Small intestine (tissue), 7 donors: Measurements from ENCODE around the gene CBFA2T3. TPM values are rescaled to one million over a fixed set of nuclear protein-coding genes. Genes with fewer than 3 reads are reported as not detected.

ENCODE experiments used
- DNase-seq, 2 donors: peaks; one replicate each; pipeline versions ENCODE4 v3.0.0 to v3.0.0-alpha.2; 2013
- FAIRE-seq: peaks from 2 replicates; lab custom pipeline; 2012; peaks lifted over from hg19 to GRCh38; lab: Jason Lieb, UNC
- H3K27ac ChIP-seq, 3 donors: one replicate each; pipeline ENCODE4 v1.5.1; 2013; ENCODE audit warnings: low read length in 2 of 3, mild to moderate bottlenecking in 2 of 3, control low read depth in 1 of 3, inconsistent platforms in 1 of 3, low read depth in 1 of 3, moderate library complexity in 1 of 3
- H3K27me3 ChIP-seq, 3 donors: one replicate each; pipeline ENCODE4 v1.6.1; 2013; ENCODE audit warnings: low read length in 3 of 3, inconsistent platforms in 1 of 3; ENCODE audit not compliant: control insufficient read depth in 3 of 3, insufficient read depth in 3 of 3
- H3K36me3 ChIP-seq, 3 donors: one replicate each; pipeline ENCODE4 v1.6.1; 2013; ENCODE audit warnings: low read length in 3 of 3, inconsistent platforms in 1 of 3, low read depth in 1 of 3, mild to moderate bottlenecking in 1 of 3, moderate library complexity in 1 of 3; ENCODE audit not compliant: control insufficient read depth in 3 of 3, insufficient read depth in 2 of 3
- H3K4me1 ChIP-seq, 3 donors: one replicate each; pipeline ENCODE4 v1.6.1; 2013; ENCODE audit warnings: low read length in 2 of 3, inconsistent platforms in 1 of 3, low read depth in 1 of 3, mild to moderate bottlenecking in 1 of 3, moderate library complexity in 1 of 3; ENCODE audit not compliant: control insufficient read depth in 3 of 3, insufficient read depth in 2 of 3
- H3K4me3 ChIP-seq, 3 donors: one replicate each; pipeline ENCODE4 v1.5.1; 2013; ENCODE audit warnings: low read length in 3 of 3, control low read depth in 1 of 3, inconsistent platforms in 1 of 3, low read depth in 1 of 3, mild to moderate bottlenecking in 1 of 3, moderate library complexity in 1 of 3
- H3K9me3 ChIP-seq, 2 donors: one replicate each; pipeline ENCODE4 v1.6.1; 2013; ENCODE audit warnings: low read depth in 1 of 2, low read length in 1 of 2; ENCODE audit not compliant: control insufficient read depth in 2 of 2, insufficient read depth in 1 of 2
- WGBS, 3 donors: extraction: QIAGEN DNeasy Blood & Tissue Kit; methylation state at CpG; one replicate each; pipeline ENCODE4 v1.1.7; 2013; 5-methylcytosine and 5-hydroxymethylcytosine counted together
- polyA plus RNA-seq, 4 donors: library from polyadenylated mRNA; stranded (reverse) in 3 of 4; unstranded in 1 of 4; fragments of 200-250 nt in 3 of 4; fragments of 120-200 nt in 1 of 4; gene quantifications; one replicate each; pipeline versions ENCODE4 v1.2.1 to v1.2.3, GENCODE V29; 2013
- donor health status: healthy with polysubstance abuse.
- donor health status: control.
- donor health status: control.
- donor health status: Bipolar disorder and iron deficiency.
- donor health status: healthy.

The CBFA2T3 gene
- polyA plus RNA-seq, 4 donors, result 1.4 to 8.4 (median 4.1) TPM

GRCh38 chr16:88905563-88905962 lies 71.4 kb downstream of the CBFA2T3 start:
- H3K4me1 ChIP-seq, result no peaks in the 10 kb centered on the region
- 31 to 50% (median 35%) methylated on average over 7 to 13 of the region's 13 CpGs for WGBS, 3 donors
- H3K27me3 ChIP-seq, result no peaks in the 10 kb centered on the region
- H3K4me3 ChIP-seq, result no peak overlapping the region
- DNase-seq (no peak), FAIRE-seq (no peak)
- no peak overlapping the region for H3K27ac ChIP-seq
- H3K36me3 ChIP-seq, result peaks cover 0 to 3% (median 0%) of the 10 kb centered on the region in 3 donors
- H3K9me3 ChIP-seq, result no peaks in the 10 kb centered on the region

- H3K27ac ChIP-seq, result no peak overlapping the region
- H3K36me3 ChIP-seq, result peaks cover 0 to 3% (median 0%) of the 10 kb centered on the region in 3 donors
- no peaks in the 10 kb centered on the region for H3K27me3 ChIP-seq
- FAIRE-seq (no peak), DNase-seq (no peak)
- WGBS, 3 donors, result 61 to 80% (median 74%) methylated on average over 20 to 21 of the region's 21 CpGs
- no peak overlapping the region for H3K4me3 ChIP-seq
- H3K4me1 ChIP-seq, result no peaks in the 10 kb centered on the region
- no peaks in the 10 kb centered on the region for H3K9me3 ChIP-seq
Measured at GRCh38 chr16:88904676-88905365, 72.2 kb downstream of the CBFA2T3 start.

- Histone ChIP-seq H3K27me3 (no peaks in the 10 kb centered on the region), H3K4me3 (no peak overlapping the region), H3K9me3 (no peaks in the 10 kb centered on the region), H3K27ac (no peak overlapping the region), H3K4me1 (no peaks in the 10 kb centered on the region), H3K36me3 (peaks cover 0 to 3% (median 0%) of the 10 kb centered on the region in 3 donors)
- 48 to 82% (median 71%) methylated on average over 3 to 14 of the region's 14 CpGs for WGBS, 3 donors
- DNase-seq, result no peak
- FAIRE-seq, result no peak
Measured at GRCh38 chr16:88903267-88903666, 73.7 kb downstream of the CBFA2T3 start.

GRCh38 chr16:88902744-88903143 lies 74.3 kb downstream of the CBFA2T3 start:
- 60 to 78% (median 68%) methylated on average over 16 of the region's 16 CpGs for WGBS, 3 donors
- Histone ChIP-seq H3K9me3 (no peaks in the 10 kb centered on the region), H3K4me1 (no peaks in the 10 kb centered on the region), H3K27me3 (no peaks in the 10 kb centered on the region), H3K36me3 (peaks cover 0 to 3% (median 0%) of the 10 kb centered on the region in 3 donors), H3K4me3 (no peak overlapping the region), H3K27ac (no peak overlapping the region)
- DNase-seq (no peak), FAIRE-seq (no peak)

- DNase-seq (no peak), FAIRE-seq (no peak)
- Histone ChIP-seq H3K4me3 (no peak overlapping the region), H3K36me3 (peaks cover 0 to 3% (median 0%) of the 10 kb centered on the region in 3 donors), H3K27ac (no peak overlapping the region), H3K4me1 (no peaks in the 10 kb centered on the region), H3K27me3 (no peaks in the 10 kb centered on the region), H3K9me3 (no peaks in the 10 kb centered on the region)
- 69 to 83% (median 73%) methylated on average over 24 to 26 of the region's 26 CpGs for WGBS, 3 donors
Measured at GRCh38 chr16:88901718-88902337, 75.2 kb downstream of the CBFA2T3 start.

- DNase-seq (no peak), FAIRE-seq (no peak)
- Histone ChIP-seq H3K27me3 (no peaks in the 10 kb centered on the region), H3K36me3 (peaks cover 0 to 3% (median 0%) of the 10 kb centered on the region in 3 donors), H3K4me3 (no peak overlapping the region), H3K9me3 (no peaks in the 10 kb centered on the region), H3K4me1 (no peaks in the 10 kb centered on the region), H3K27ac (no peak overlapping the region)
- 84 to 93% (median 92%) methylated on average over 12 of the region's 12 CpGs for WGBS, 3 donors
Measured at GRCh38 chr16:88900662-88901052, 76.3 kb downstream of the CBFA2T3 start.

GRCh38 chr16:88899901-88900661 lies 76.9 kb downstream of the CBFA2T3 start:
- peaks cover 0 to 3% (median 0%) of the 10 kb centered on the region in 3 donors for H3K36me3 ChIP-seq
- H3K4me3 ChIP-seq, result no peak overlapping the region
- no peaks in the 10 kb centered on the region for H3K9me3 ChIP-seq
- DNase-seq, result no peak
- H3K4me1 ChIP-seq, result no peaks in the 10 kb centered on the region
- H3K27ac ChIP-seq, result no peak overlapping the region
- no peaks in the 10 kb centered on the region for H3K27me3 ChIP-seq
- FAIRE-seq, result no peak
- WGBS, 3 donors, result 79 to 87% (median 82%) methylated on average over 41 of the region's 41 CpGs

- 79 to 90% (median 81%) methylated on average over 33 to 34 of the region's 34 CpGs for WGBS, 3 donors
- H3K4me1 ChIP-seq, result no peaks in the 10 kb centered on the region
- no peaks in the 10 kb centered on the region for H3K27me3 ChIP-seq
- no peak for DNase-seq
- no peaks in the 10 kb centered on the region for H3K9me3 ChIP-seq
- H3K27ac ChIP-seq, result no peak overlapping the region
- H3K36me3 ChIP-seq, result peaks cover 0 to 3% (median 0%) of the 10 kb centered on the region in 3 donors
- no peak overlapping the region for H3K4me3 ChIP-seq
- FAIRE-seq, result no peak
Measured at GRCh38 chr16:88897696-88898425, 79.1 kb downstream of the CBFA2T3 start.
